Activated T-cell treated with anti-CD3 and anti-CD28 coated beads, Interleukin-2, amount 50 U/mL, for 24 hours (primary cell): ENCODE data around the gene RAD9A.

Experiments used
- DNase-seq: peaks from one replicate; pipeline ENCODE4 v3.0.0-alpha.2; 2020
- H3K27ac Mint-ChIP-seq: 2 replicates; pipeline ENCODE4 v1.8.0; 2020; ENCODE audit warnings: mild to moderate bottlenecking, mixed read lengths
- H3K27me3 Mint-ChIP-seq: 2 replicates; pipeline ENCODE4 v1.8.0; 2020; ENCODE audit warnings: mixed read lengths
- H3K36me3 Mint-ChIP-seq: 2 replicates; pipeline ENCODE4 v1.8.0; 2020; ENCODE audit warnings: low read depth, mixed read lengths
- H3K4me1 Mint-ChIP-seq: 2 replicates; pipeline ENCODE4 v1.8.0; 2020; ENCODE audit warnings: low read depth, mixed read lengths
- H3K4me3 Mint-ChIP-seq: 2 replicates; pipeline ENCODE4 v1.8.0; 2020; ENCODE audit warnings: mild to moderate bottlenecking, moderate library complexity, mixed read lengths
- H3K9me3 Mint-ChIP-seq: 2 replicates; pipeline ENCODE4 v1.8.0; 2020; ENCODE audit warnings: mixed read lengths

Gene RAD9A

GRCh38 chr11:67376873-67377808, 14.6 kb upstream of the RAD9A start:
- H3K4me3 Mint-ChIP-seq: no peak overlapping the region
- no peak overlapping the region for H3K27ac Mint-ChIP-seq
- no peaks in the 10 kb centered on the region for H3K9me3 Mint-ChIP-seq

GRCh38 chr11:67378544-67378943, 13.2 kb upstream of the RAD9A start:
- no peaks in the 10 kb centered on the region for H3K9me3 Mint-ChIP-seq
- no peak for DNase-seq
- no peak overlapping the region for H3K4me3 Mint-ChIP-seq
- peaks cover 20% of the 10 kb centered on the region for H3K27me3 Mint-ChIP-seq
- peaks cover 17% of the 10 kb centered on the region for H3K4me1 Mint-ChIP-seq
- no peaks in the 10 kb centered on the region for H3K36me3 Mint-ChIP-seq
- H3K27ac Mint-ChIP-seq: no peak overlapping the region

More at GRCh38 chr11:67376873-67377808, 14.6 kb upstream of the RAD9A start:
- DNase-seq: no peak
- peaks cover 20% of the 10 kb centered on the region for H3K27me3 Mint-ChIP-seq
- no peaks in the 10 kb centered on the region for H3K36me3 Mint-ChIP-seq
- H3K4me1 Mint-ChIP-seq: peaks cover 16% of the 10 kb centered on the region

- DNase-seq: no peak
- Mint-ChIP-seq H3K27me3 (peaks cover 15% of the 10 kb centered on the region), H3K36me3 (no peaks in the 10 kb centered on the region), H3K4me1 (peaks cover 12% of the 10 kb centered on the region), H3K27ac (peak overlapping the region; percentile 26), H3K9me3 (no peaks in the 10 kb centered on the region), H3K4me3 (no peak overlapping the region)
Measured at GRCh38 chr11:67379061-67380058, 12.4 kb upstream of the RAD9A start.

GRCh38 chr11:67381244-67381972, 10.4 kb upstream of the RAD9A start:
- DNase-seq: no peak
- H3K9me3 Mint-ChIP-seq: no peaks in the 10 kb centered on the region
- H3K4me1 Mint-ChIP-seq: peaks cover 4% of the 10 kb centered on the region
- H3K4me3 Mint-ChIP-seq: no peak overlapping the region
- H3K27ac Mint-ChIP-seq: no peak overlapping the region
- no peaks in the 10 kb centered on the region for H3K36me3 Mint-ChIP-seq
- peaks cover 6% of the 10 kb centered on the region for H3K27me3 Mint-ChIP-seq

GRCh38 chr11:67382276-67383136, 9.3 kb upstream of the RAD9A start:
- Mint-ChIP-seq H3K27ac (no peak overlapping the region), H3K27me3 (no peaks in the 10 kb centered on the region)

GRCh38 chr11:67384851-67385366, 6.9 kb upstream of the RAD9A start:
- Mint-ChIP-seq H3K9me3 (no peaks in the 10 kb centered on the region), H3K4me3 (no peak overlapping the region), H3K27me3 (no peaks in the 10 kb centered on the region), H3K36me3 (no peaks in the 10 kb centered on the region), H3K27ac (no peak overlapping the region), H3K4me1 (peaks cover 12% of the 10 kb centered on the region)
- no peak for DNase-seq

More at GRCh38 chr11:67382276-67383136, 9.3 kb upstream of the RAD9A start:
- peak; percentile 90 for DNase-seq
- peaks cover 4% of the 10 kb centered on the region for H3K4me1 Mint-ChIP-seq
- H3K9me3 Mint-ChIP-seq: no peaks in the 10 kb centered on the region
- no peaks in the 10 kb centered on the region for H3K36me3 Mint-ChIP-seq
- H3K4me3 Mint-ChIP-seq: no peak overlapping the region

GRCh38 chr11:67387069-67387468, 4.7 kb upstream of the RAD9A start:
- Mint-ChIP-seq H3K27ac (no peak overlapping the region), H3K27me3 (no peaks in the 10 kb centered on the region), H3K4me3 (no peak overlapping the region), H3K36me3 (peaks cover 5% of the 10 kb centered on the region), H3K9me3 (no peaks in the 10 kb centered on the region), H3K4me1 (peaks cover 21% of the 10 kb centered on the region)
- no peak for DNase-seq

GRCh38 chr11:67387518-67387917, 4.3 kb upstream of the RAD9A start:
- no peak overlapping the region for H3K4me3 Mint-ChIP-seq
- peaks cover 21% of the 10 kb centered on the region for H3K4me1 Mint-ChIP-seq

GRCh38 chr11:67389477-67389876, 2.3 kb upstream of the RAD9A start:
- peak; percentile 70 for DNase-seq

More at GRCh38 chr11:67387518-67387917, 4.3 kb upstream of the RAD9A start:
- Mint-ChIP-seq H3K36me3 (peaks cover 8% of the 10 kb centered on the region), H3K9me3 (no peaks in the 10 kb centered on the region), H3K27ac (peak overlapping the region; percentile 9), H3K27me3 (no peaks in the 10 kb centered on the region)
- no peak for DNase-seq

GRCh38 chr11:67390947-67391303, 861 bp upstream of the RAD9A start:
- H3K27ac Mint-ChIP-seq: peak overlapping the region; percentile 90
- no peak for DNase-seq
- peaks cover 36% of the 10 kb centered on the region for H3K4me1 Mint-ChIP-seq
- H3K27me3 Mint-ChIP-seq: no peaks in the 10 kb centered on the region
- H3K4me3 Mint-ChIP-seq: peak overlapping the region; percentile 95
- peaks cover 39% of the 10 kb centered on the region for H3K36me3 Mint-ChIP-seq
- H3K9me3 Mint-ChIP-seq: no peaks in the 10 kb centered on the region

More at GRCh38 chr11:67389477-67389876, 2.3 kb upstream of the RAD9A start:
- Mint-ChIP-seq H3K27ac (peak overlapping the region; percentile 13), H3K9me3 (no peaks in the 10 kb centered on the region), H3K4me1 (peaks cover 36% of the 10 kb centered on the region), H3K4me3 (peak overlapping the region; percentile 53), H3K27me3 (no peaks in the 10 kb centered on the region), H3K36me3 (peaks cover 25% of the 10 kb centered on the region)

GRCh38 chr11:67392183-67392715, 463 bp downstream of the RAD9A start:
- Mint-ChIP-seq H3K27me3 (no peaks in the 10 kb centered on the region), H3K9me3 (no peaks in the 10 kb centered on the region), H3K4me3 (peak overlapping the region; percentile 95), H3K36me3 (peaks cover 52% of the 10 kb centered on the region), H3K27ac (peak overlapping the region; percentile 90), H3K4me1 (peaks cover 44% of the 10 kb centered on the region)
- no peak for DNase-seq

- H3K4me3 Mint-ChIP-seq: peak overlapping the region; percentile 95
- H3K4me1 Mint-ChIP-seq: peaks cover 56% of the 10 kb centered on the region
- H3K36me3 Mint-ChIP-seq: peaks cover 64% of the 10 kb centered on the region
- no peaks in the 10 kb centered on the region for H3K27me3 Mint-ChIP-seq
- H3K9me3 Mint-ChIP-seq: no peaks in the 10 kb centered on the region
- peak overlapping the region; percentile 49 for H3K27ac Mint-ChIP-seq
- no peak for DNase-seq
Measured at GRCh38 chr11:67393437-67393836, 1.7 kb downstream of the RAD9A start.

- peak overlapping the region; percentile 95 for H3K4me3 Mint-ChIP-seq
- H3K4me1 Mint-ChIP-seq: peaks cover 58% of the 10 kb centered on the region
- H3K27ac Mint-ChIP-seq: peak overlapping the region; percentile 49
- H3K9me3 Mint-ChIP-seq: no peaks in the 10 kb centered on the region
- DNase-seq: no peak
- no peaks in the 10 kb centered on the region for H3K27me3 Mint-ChIP-seq
- peaks cover 69% of the 10 kb centered on the region for H3K36me3 Mint-ChIP-seq
Measured at GRCh38 chr11:67393990-67394389, 2.2 kb downstream of the RAD9A start.
